GM12878 (cell line): Measurements from ENCODE around the gene GZF1. TPM values are rescaled to one million over a fixed set of nuclear protein-coding genes. Genes with fewer than 3 reads are reported as not detected.

Experiments used
- ATAC-seq: fragments of 200-7000 bp; cut with Tn5 transposase; 3 replicates; pipeline ENCODE4 v1.9.1; 2020; ENCODE audit warnings: mild to moderate bottlenecking, moderate library complexity
- BruUV-seq: library from RNA; stranded (reverse); fragments of 400-500 nt; replicated peaks from 2 replicates; lab custom pipeline; 2021; lab: Mats Ljungman, UMichigan
- CTCF ChIA-PET: fragments of 300-600 bp; sonication (Branson Sonifier 250); formaldehyde crosslinking; extraction: SDS; loops from one replicate; lab custom pipeline; 2021; ENCODE audit warnings: inconsistent platforms; lab: Yijun Ruan, JAX
- POLR2A ChIA-PET: fragments of 350-600 bp; formaldehyde crosslinking; extraction: SDS; loops from one replicate; lab custom pipeline; 2021; ENCODE audit warnings: inconsistent platforms; lab: Charles Lee
- RAD21 ChIA-PET: fragments of 300-600 bp; sonication (Branson Sonifier 250); formaldehyde crosslinking; loops from one replicate; lab custom pipeline; 2023; ENCODE audit warnings: antibody characterized with exemption; ENCODE audit not compliant: unreplicated experiment; lab: Charles Lee
- SMC1A ChIA-PET: fragments of 300-600 bp; sonication (Branson Sonifier 250); formaldehyde crosslinking; loops from one replicate; lab custom pipeline; 2023; ENCODE audit not compliant: unreplicated experiment, uncharacterized antibody; lab: Charles Lee
- DNase-seq: peaks from one replicate; pipeline ENCODE4 v3.0.0-alpha.2; 2011; ENCODE audit warnings: low read depth, low spot score
- FAIRE-seq: peaks from 3 replicates; lab custom pipeline; 2011; peaks lifted over from hg19 to GRCh38; lab: Jason Lieb, UNC
- H2AFZ ChIP-seq: 2 replicates; pipeline ENCODE4 v1.6.0; 2011; ENCODE audit warnings: low read depth, low read length, control low read depth; ENCODE audit not compliant: control insufficient read depth
- H3K27ac ChIP-seq: 2 replicates; pipeline ENCODE4 v1.5.1; 2011; ENCODE audit warnings: control low read depth; ENCODE audit not compliant: control insufficient read depth, insufficient read depth
- H3K27me3 ChIP-seq, 2 experiments: replicated peaks in 1 of 2; 2 replicates each; pipeline versions ENCODE4 v1.6.0 to v1.6.1; 2011; ENCODE audit warnings: low read length in 1 of 2; ENCODE audit not compliant: control insufficient read depth in 2 of 2, insufficient read depth in 2 of 2
- H3K36me3 ChIP-seq, 2 experiments: 2 replicates each; pipeline ENCODE4 v1.5.1; 2011; ENCODE audit warnings: low read length in 1 of 2; ENCODE audit not compliant: control insufficient read depth in 2 of 2, insufficient read depth in 2 of 2
- H3K4me1 ChIP-seq: 2 replicates; pipeline ENCODE4 v1.6.1; 2011; ENCODE audit warnings: mild to moderate bottlenecking, low read length, moderate library complexity, mixed read lengths; ENCODE audit not compliant: control insufficient read depth, insufficient read depth
- H3K4me2 ChIP-seq: 2 replicates; pipeline ENCODE4 v1.6.0; 2011; ENCODE audit warnings: control low read depth; ENCODE audit not compliant: control insufficient read depth, insufficient read depth
- H3K4me3 ChIP-seq: fragments of 200-600 bp; sonication (generic); 2 replicates; pipeline ENCODE4 v1.5.1; 2016
- H3K79me2 ChIP-seq: 2 replicates; pipeline ENCODE4 v1.6.0; 2011; ENCODE audit warnings: low read length; ENCODE audit not compliant: control insufficient read depth, insufficient read depth
- H3K9ac ChIP-seq: 2 replicates; pipeline ENCODE4 v1.8.0; 2011; ENCODE audit warnings: low read length, control low read depth, mixed read lengths; ENCODE audit not compliant: control insufficient read depth, insufficient read depth
- H3K9me3 ChIP-seq: replicated peaks from 3 replicates; pipeline ENCODE4 v1.5.1; 2011; ENCODE audit warnings: mild to moderate bottlenecking, low read length; ENCODE audit not compliant: control insufficient read depth, insufficient read depth
- H4K20me1 ChIP-seq: 2 replicates; pipeline ENCODE4 v1.6.0; 2011; ENCODE audit not compliant: control insufficient read depth, insufficient read depth
- ATF7 ChIP-seq: fragments of 450-650 bp; IDR thresholded peaks from 2 replicates; pipeline ENCODE4 v1.6.1; 2016; ENCODE audit warnings: low read depth, mild to moderate bottlenecking
- BRCA1 ChIP-seq: IDR thresholded peaks from 2 replicates; pipeline ENCODE4 v1.6.1; 2011; ENCODE audit warnings: low read depth, low read length, improper control_type of control experiment
- CUX1 ChIP-seq: IDR thresholded peaks from 2 replicates; pipeline ENCODE4 v1.6.1; 2012; ENCODE audit warnings: improper control_type of control experiment, low read depth, low read length; ENCODE audit not compliant: insufficient replicate concordance
- ETV6 ChIP-seq, 2 experiments: fragments of 450-650 bp in 1 of 2; IDR thresholded peaks in 1 of 2; conservative IDR thresholded peaks in 1 of 2; 2 replicates each; pipeline ENCODE4 v1.6.1; 2014; ENCODE audit warnings: antibody characterized with exemption in 1 of 2, borderline replicate concordance in 1 of 2, low read depth in 1 of 2, mild to moderate bottlenecking in 1 of 2, moderate library complexity in 1 of 2
- FOXK2 ChIP-seq: fragments of 450-650 bp; IDR thresholded peaks from 2 replicates; pipeline ENCODE4 v1.6.1; 2017; ENCODE audit warnings: mild to moderate bottlenecking, moderate library complexity
- GABPA ChIP-seq: IDR thresholded peaks from 2 replicates; pipeline ENCODE4 v1.6.1; 2014; ENCODE audit warnings: antibody characterized with exemption, low read depth, mild to moderate bottlenecking, inconsistent platforms
- NFYA ChIP-seq: IDR thresholded peaks from 2 replicates; pipeline ENCODE4 v1.6.1; 2011; ENCODE audit warnings: low read depth, mild to moderate bottlenecking, low read length, improper control_type of control experiment, borderline replicate concordance
- RAD21 ChIP-seq: IDR thresholded peaks from 2 replicates; pipeline ENCODE4 v1.6.1; 2011; ENCODE audit warnings: mild to moderate bottlenecking, low read depth, low read length, moderate library complexity; ENCODE audit not compliant: insufficient read depth
- RBBP5 ChIP-seq: fragments of 200-600 bp; sonication (generic); conservative IDR thresholded peaks from 2 replicates; pipeline ENCODE4 v1.6.1; 2016
- RCOR1 ChIP-seq: conservative IDR thresholded peaks from 2 replicates; pipeline ENCODE4 v1.6.1; 2012; ENCODE audit warnings: low read depth, low read length, improper control_type of control experiment
- SMAD1 ChIP-seq: fragments of 450-650 bp; IDR thresholded peaks from 2 replicates; pipeline ENCODE4 v1.6.1; 2018; ENCODE audit warnings: mild to moderate bottlenecking, low read depth; ENCODE audit not compliant: partially characterized antibody
- SREBF1 ChIP-seq: IDR thresholded peaks from 2 replicates; pipeline ENCODE4 v1.6.1; 2012; ENCODE audit warnings: mild to moderate bottlenecking, low read length
- STAT3 ChIP-seq: IDR thresholded peaks from 2 replicates; pipeline ENCODE4 v1.6.1; 2011; ENCODE audit warnings: low read depth, low read length, improper control_type of control experiment
- USF1 ChIP-seq: IDR thresholded peaks from 2 replicates; pipeline ENCODE4 v1.6.1; 2011; ENCODE audit warnings: borderline replicate concordance, low read depth, mild to moderate bottlenecking, moderate library complexity, mixed read lengths, low read length; ENCODE audit not compliant: insufficient read depth; ENCODE audit errors: extremely low read length
- YY1 ChIP-seq: IDR thresholded peaks from 2 replicates; pipeline ENCODE4 v1.6.1; 2011; ENCODE audit warnings: low read depth, mild to moderate bottlenecking, low read length
- ZNF207 ChIP-seq: fragments of 450-650 bp; IDR thresholded peaks from 2 replicates; pipeline ENCODE4 v1.6.1; 2014; ENCODE audit warnings: antibody characterized with exemption, mild to moderate bottlenecking, borderline replicate concordance
- WGBS: methylation state at CpG from one replicate; pipeline ENCODE4 v1.1.6; 2016; ENCODE audit warnings: low lambda C conversion rate; ENCODE audit not compliant: insufficient replicate concordance, insufficient coverage; ENCODE audit errors: missing lambda C conversion rate; 5-methylcytosine and 5-hydroxymethylcytosine counted together
- in situ Hi-C: fragments of 300-500 bp; cut with MboI; formaldehyde crosslinking; loops from 9 replicates; pipeline ENCODE4 v1.14.3; 2018; ENCODE audit warnings: mixed read lengths
- intact Hi-C: fragments of 100-400 bp; cut with micrococcal nuclease; formaldehyde crosslinking; loops from one replicate; pipeline ENCODE4 v1.14.2; 2022; ENCODE audit not compliant: unreplicated experiment
- polyA plus RNA-seq, 11 experiments: library from polyadenylated mRNA; depleted of rRNA in 4 of 11; unstranded in 6 of 11; stranded (reverse) in 5 of 11; fragments of >200 nt; fragmentation: Nextera tagmentation in 4 of 11; fragmentation: Illumina TruSeq in 1 of 11; extraction: Ambion mirVana in 4 of 11; extraction: Trizol in 1 of 11; gene quantifications; 1 replicate in 1 of 11; 2 replicates in 10 of 11; pipeline versions ENCODE4 v1.2.1 to v1.2.3, GENCODE V29; 2011 to 2016; ENCODE audit warnings: inconsistent platforms in 2 of 11, missing spikeins in 2 of 11, low read depth in 1 of 11
- total RNA-seq, 4 experiments: library from RNA; depleted of rRNA in 3 of 4; stranded (reverse); fragments of >200 nt in 3 of 4; fragmentation: Illumina TruSeq in 1 of 4; extraction: Trizol in 1 of 4; gene quantifications; 2 replicates each; pipeline versions ENCODE4 v1.2.1 to v1.2.3, GENCODE V29; 2013 to 2021

GZF1 gene
- total and polyA plus RNA-seq, 10 of the 15 experiments (the other 5 are each of a cell fraction or from before 2014, with no cell fraction given): 2.2 to 19.5 (median 9.7) TPM

DNA sequence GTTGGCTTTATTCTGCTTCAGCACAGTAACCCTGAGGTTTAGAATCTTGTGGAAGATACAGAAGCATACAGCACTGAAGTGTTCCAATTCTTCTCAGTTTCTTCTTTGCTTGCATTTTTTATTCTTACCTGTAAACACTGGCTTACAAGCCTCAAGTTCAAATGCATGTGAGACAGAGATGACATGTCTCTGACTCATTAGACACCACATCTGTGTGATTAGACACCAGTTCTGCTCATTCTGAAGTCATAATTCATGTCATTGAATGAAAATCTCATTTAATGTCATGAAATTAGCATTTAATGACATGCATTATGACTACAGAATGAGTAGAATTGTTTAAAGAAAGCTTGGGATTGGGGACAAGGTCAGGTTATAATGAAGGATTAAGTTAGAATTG, 5.8 kb downstream of the GZF1 start (continued):
- TF ChIP-seq FOXK2: no peak

- H3K9me3 ChIP-seq: no peaks in the 10 kb centered on the region
- no peak overlapping the region for H3K4me3 ChIP-seq
- no TSS peak for BruUV-seq
- no peak for ATAC-seq
- peaks cover 11 to 32% of the 10 kb centered on the region in 2 experiments for H3K36me3 ChIP-seq
- H4K20me1 ChIP-seq: no peaks in the 10 kb centered on the region
- H3K9ac ChIP-seq: no peak overlapping the region
- intact Hi-C loops: no loop called here
- ChIA-PET SMC1A (interaction anchor here (0.9 to 2.3 kb wide), 6 partner anchors 10 to 51 kb away, joined by 3 to 7 read pairs (median 4); no protein-coding TSS in a partner anchor), POLR2A (interaction anchor here (1.3 kb wide), 1 partner anchor 19 kb away, joined by 3 read pairs; no protein-coding TSS in a partner anchor), CTCF (interaction anchor here (1.2 to 1.3 kb wide), 2 partner anchors 19 to 76 kb away, joined by 3 to 6 read pairs; partner anchors contain the start of gene NXT1), RAD21 (no interaction called here)
- in situ Hi-C loops: loop anchor here (25.0 kb wide), 2 partner anchors 1694 to 1894 kb away; partner anchors contain the start of gene ACSS1
- FAIRE-seq: no peak
- H3K79me2 ChIP-seq: peaks cover 39% of the 10 kb centered on the region
- no peak for DNase-seq
- H3K4me2 ChIP-seq: no peak overlapping the region
- WGBS: 94% methylated on average over 2 of the region's 2 CpGs
- no peak overlapping the region for H2AFZ ChIP-seq
- H3K4me1 ChIP-seq: peaks cover 16% of the 10 kb centered on the region
- H3K27ac ChIP-seq: no peak overlapping the region
- H3K27me3 ChIP-seq: no peaks in the 10 kb centered on the region
- TF ChIP-seq SREBF1 (no peak), BRCA1 (no peak), SMAD1 (no peak), NFYA (no peak), RCOR1 (no peak), RBBP5 (no peak), ETV6 (conservative IDR thresholded peaks at IDR 0.05 in 1 of 2, IDR thresholded peaks at IDR 0.05 in 1 of 2; ENCODE audit: borderline replicate concordance in 1 of 2, low read depth in 1 of 2) (no peak), RAD21 (no peak), STAT3 (no peak), YY1 (no peak), GABPA (no peak), USF1 (no peak), CUX1 (no peak), ATF7 (no peak), ZNF207 (no peak)
Measured at GRCh38 chr20:23368316-23369071, 6.5 kb downstream of the GZF1 start.
